ENCODE data around the gene LGALS7. TPM values are rescaled to one million over a fixed set of nuclear protein-coding genes. Genes with fewer than 3 reads are reported as not detected.
"Not testable (repeated sequence)": the region's sequence is repeated elsewhere in the genome, so short reads cannot be mapped to it uniquely, and the experiment has no call there.

Gene LGALS7
- total RNA-seq, 1 donor: not detected

DNA sequence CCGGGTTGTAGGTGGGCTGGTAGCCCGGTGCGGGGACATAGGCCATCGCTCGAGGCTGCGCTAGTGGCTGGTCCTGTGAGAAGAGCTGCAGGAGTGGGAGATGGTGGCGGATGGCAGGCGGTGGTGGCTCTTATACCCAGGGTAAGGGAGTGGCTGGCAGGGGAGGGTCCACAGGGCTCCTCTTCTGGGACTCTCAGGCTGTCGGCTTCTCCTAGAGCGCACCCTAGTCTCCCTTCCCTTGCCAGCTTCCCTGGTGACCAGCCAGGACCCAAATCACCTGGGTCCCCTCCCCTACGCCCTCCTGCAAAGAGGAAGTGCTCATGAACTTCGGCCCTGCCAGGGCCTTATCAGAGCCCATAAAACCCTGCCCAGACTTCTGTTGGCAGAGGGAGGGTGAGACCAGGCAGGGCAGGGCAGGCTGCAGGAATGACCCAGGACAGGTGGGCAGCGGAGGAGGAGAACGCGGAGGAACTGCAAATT is 39.6 kb upstream of the LGALS7 start, which contains the start of gene LGALS4:
Gene LGALS4 (minus strand): TSS at position 105 of the 480 bp plus-strand sequence. CDS start 59 bp downstream, at position 46.
- Histone ChIP-seq H3K4me2 (ENCODE audit: insufficient read depth, low read length) (no peak within 1 kb of the TSS), H2AFZ (ENCODE audit: low read length) (no peak within 1 kb of the TSS), H3K36me3 (ENCODE audit: insufficient read depth, low read length) (no peaks in the 10 kb centered on the region), H3K27ac (ENCODE audit: low read depth, low read length) (no peak within 1 kb of the TSS), H3K4me1 (ENCODE audit: insufficient read depth, low read length) (no peaks in the 10 kb centered on the region), H3K9me3 (ENCODE audit: low read depth, low read length) (no peaks in the 10 kb centered on the region), H3K79me2 (ENCODE audit: insufficient read depth, low read length) (no peaks in the 10 kb centered on the region), H3K4me3 (ENCODE audit: insufficient read depth, low read length) (no peak within 1 kb of the TSS), H3K27me3 (ENCODE audit: insufficient read depth, low read length) (no peaks in the 10 kb centered on the region), H4K20me1 (ENCODE audit: insufficient read depth, low read length) (no peaks in the 10 kb centered on the region)
- TF ChIP-seq, protein P1, sequence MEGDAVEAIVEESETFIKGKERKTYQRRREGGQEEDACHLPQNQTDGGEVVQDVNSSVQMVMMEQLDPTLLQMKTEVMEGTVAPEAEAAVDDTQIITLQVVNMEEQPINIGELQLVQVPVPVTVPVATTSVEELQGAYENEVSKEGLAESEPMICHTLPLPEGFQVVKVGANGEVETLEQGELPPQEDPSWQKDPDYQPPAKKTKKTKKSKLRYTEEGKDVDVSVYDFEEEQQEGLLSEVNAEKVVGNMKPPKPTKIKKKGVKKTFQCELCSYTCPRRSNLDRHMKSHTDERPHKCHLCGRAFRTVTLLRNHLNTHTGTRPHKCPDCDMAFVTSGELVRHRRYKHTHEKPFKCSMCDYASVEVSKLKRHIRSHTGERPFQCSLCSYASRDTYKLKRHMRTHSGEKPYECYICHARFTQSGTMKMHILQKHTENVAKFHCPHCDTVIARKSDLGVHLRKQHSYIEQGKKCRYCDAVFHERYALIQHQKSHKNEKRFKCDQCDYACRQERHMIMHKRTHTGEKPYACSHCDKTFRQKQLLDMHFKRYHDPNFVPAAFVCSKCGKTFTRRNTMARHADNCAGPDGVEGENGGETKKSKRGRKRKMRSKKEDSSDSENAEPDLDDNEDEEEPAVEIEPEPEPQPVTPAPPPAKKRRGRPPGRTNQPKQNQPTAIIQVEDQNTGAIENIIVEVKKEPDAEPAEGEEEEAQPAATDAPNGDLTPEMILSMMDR (IDR thresholded peaks at IDR 0.05; ENCODE audit: extremely low read depth, low read depth, low read length): no peak
- DNase-seq (ENCODE audit: insufficient read length, low spot score, missing footprints): peak; percentile 72

DNA sequence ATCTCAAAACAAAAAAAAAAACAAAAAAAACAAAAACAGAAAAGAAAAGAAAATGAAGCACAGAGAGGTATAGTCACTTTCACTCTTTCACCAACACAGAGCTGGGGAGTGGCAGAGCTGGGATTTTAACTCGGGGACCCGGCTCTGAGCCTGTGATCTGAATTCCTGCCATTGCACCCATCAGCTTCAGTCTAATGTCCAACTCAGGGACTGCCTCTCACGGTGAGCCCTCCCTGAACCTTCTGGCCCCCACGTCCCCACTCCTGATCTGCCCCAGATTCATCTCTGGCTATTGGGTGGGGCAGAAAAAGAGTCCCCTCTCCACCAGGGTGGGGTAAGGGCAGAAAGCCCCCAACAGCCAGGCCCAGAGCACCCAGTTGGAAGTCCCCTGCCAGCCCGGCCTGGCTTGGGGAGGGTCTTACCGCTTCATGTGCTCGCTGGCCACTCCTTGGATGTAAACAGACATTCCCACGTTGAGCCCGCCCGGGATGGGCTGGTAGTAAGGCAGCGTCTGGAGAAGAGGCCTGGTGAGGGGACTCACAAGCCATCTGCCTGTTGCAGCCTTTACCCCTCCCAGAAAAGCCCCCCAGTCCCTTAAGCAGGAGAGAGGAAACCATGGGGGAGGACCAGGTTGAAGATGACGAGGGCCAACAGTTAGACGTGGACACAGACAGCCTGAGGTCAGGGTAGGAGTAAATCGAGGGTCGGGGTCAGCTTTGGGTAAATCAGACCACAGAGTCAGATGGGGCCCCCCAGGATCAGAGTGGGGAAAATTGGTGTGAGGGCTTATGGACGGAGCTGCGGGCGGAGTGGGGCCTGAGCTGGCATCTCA is 38.9 kb upstream of the LGALS7 start:
- no peaks in the 10 kb centered on the region for H3K9me3 ChIP-seq (ENCODE audit: low read depth, low read length)
- peak; percentile 68 for DNase-seq (ENCODE audit: insufficient read length, low spot score, missing footprints)
- H3K36me3 ChIP-seq (ENCODE audit: insufficient read depth, low read length): no peaks in the 10 kb centered on the region
- H3K27ac ChIP-seq (ENCODE audit: low read depth, low read length): no peak overlapping the region
- H2AFZ ChIP-seq (ENCODE audit: low read length): no peak overlapping the region
- H3K79me2 ChIP-seq (ENCODE audit: insufficient read depth, low read length): no peaks in the 10 kb centered on the region
- TF ChIP-seq, protein P1 (IDR thresholded peaks at IDR 0.05; ENCODE audit: extremely low read depth, low read depth, low read length): no peak
- H3K4me3 ChIP-seq (ENCODE audit: insufficient read depth, low read length): no peak overlapping the region
- H3K4me2 ChIP-seq (ENCODE audit: insufficient read depth, low read length): no peak overlapping the region
- H3K27me3 ChIP-seq (ENCODE audit: insufficient read depth, low read length): no peaks in the 10 kb centered on the region
- no peaks in the 10 kb centered on the region for H4K20me1 ChIP-seq (ENCODE audit: insufficient read depth, low read length)
- H3K4me1 ChIP-seq (ENCODE audit: insufficient read depth, low read length): no peaks in the 10 kb centered on the region

DNA sequence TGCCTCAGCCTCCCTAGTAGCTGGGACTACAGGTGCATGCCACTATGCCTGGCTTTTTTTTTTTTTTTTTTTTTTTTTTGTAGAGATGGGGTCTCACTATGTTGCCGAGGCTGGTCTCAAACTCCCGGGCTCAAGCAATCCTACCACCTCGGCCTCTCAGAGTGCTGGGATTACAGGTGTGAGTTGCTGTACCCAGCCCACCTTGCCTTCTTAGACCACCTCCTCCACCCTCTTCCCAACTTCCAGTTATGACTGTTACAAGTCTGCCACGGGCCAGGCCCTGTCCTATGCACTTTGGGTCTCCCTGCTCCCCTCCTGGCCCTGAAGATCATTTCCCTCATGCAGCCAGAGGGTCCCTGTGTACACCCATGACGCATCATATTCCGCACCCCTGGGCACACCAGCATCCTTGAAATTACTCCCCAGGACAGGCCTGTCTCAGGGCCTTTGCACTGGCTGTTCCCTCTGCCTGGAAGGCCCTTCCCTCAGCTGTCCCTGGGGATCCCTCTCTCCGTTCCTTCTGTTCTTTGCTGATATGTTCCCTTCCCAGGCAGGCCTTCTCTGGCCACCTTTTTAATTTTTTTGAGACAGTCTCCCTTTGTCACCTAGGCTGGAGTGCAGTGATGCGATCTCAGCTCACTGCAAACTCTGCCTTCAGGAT is 36.4 kb upstream of the LGALS7 start:
- H3K4me2 ChIP-seq (ENCODE audit: insufficient read depth, low read length): no peak overlapping the region
- DNase-seq (ENCODE audit: insufficient read length, low spot score, missing footprints): peak; percentile 38
- H3K79me2 ChIP-seq (ENCODE audit: insufficient read depth, low read length): no peaks in the 10 kb centered on the region
- H3K9me3 ChIP-seq (ENCODE audit: low read depth, low read length): no peaks in the 10 kb centered on the region
- TF ChIP-seq, protein P1 (IDR thresholded peaks at IDR 0.05; ENCODE audit: extremely low read depth, low read depth, low read length): no peak
- no peak overlapping the region for H3K4me3 ChIP-seq (ENCODE audit: insufficient read depth, low read length)
- no peak overlapping the region for H2AFZ ChIP-seq (ENCODE audit: low read length)
- no peaks in the 10 kb centered on the region for H3K4me1 ChIP-seq (ENCODE audit: insufficient read depth, low read length)
- H3K36me3 ChIP-seq (ENCODE audit: insufficient read depth, low read length): no peaks in the 10 kb centered on the region
- no peaks in the 10 kb centered on the region for H3K27me3 ChIP-seq (ENCODE audit: insufficient read depth, low read length)
- H4K20me1 ChIP-seq (ENCODE audit: insufficient read depth, low read length): no peaks in the 10 kb centered on the region
- no peak overlapping the region for H3K27ac ChIP-seq (ENCODE audit: low read depth, low read length)

DNA sequence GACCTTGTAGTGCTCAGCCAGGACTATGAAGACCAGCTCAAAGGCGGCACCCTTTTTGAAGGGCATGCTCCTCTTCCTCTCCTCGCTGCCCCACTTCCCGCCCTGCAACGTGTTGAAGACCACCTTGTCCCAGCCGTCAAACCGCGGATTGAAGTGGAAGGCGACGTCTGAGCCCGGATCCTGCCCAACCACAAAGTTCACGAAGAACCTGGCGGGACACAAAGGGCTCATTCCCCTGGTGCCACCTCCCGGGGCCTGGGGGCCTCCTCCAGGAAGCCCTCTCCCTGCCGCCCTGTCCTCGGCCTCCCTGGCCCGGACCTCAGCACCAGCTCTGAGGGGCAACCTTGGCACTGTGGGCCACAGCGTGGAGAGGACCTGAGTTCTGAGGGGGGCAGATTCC is 35.4 kb upstream of the LGALS7 start:
- H3K27me3 ChIP-seq (ENCODE audit: insufficient read depth, low read length): no peaks in the 10 kb centered on the region
- no peaks in the 10 kb centered on the region for H4K20me1 ChIP-seq (ENCODE audit: insufficient read depth, low read length)
- no peak overlapping the region for H2AFZ ChIP-seq (ENCODE audit: low read length)
- no peaks in the 10 kb centered on the region for H3K4me1 ChIP-seq (ENCODE audit: insufficient read depth, low read length)
- no peak overlapping the region for H3K27ac ChIP-seq (ENCODE audit: low read depth, low read length)
- no peak overlapping the region for H3K4me2 ChIP-seq (ENCODE audit: insufficient read depth, low read length)
- H3K79me2 ChIP-seq (ENCODE audit: insufficient read depth, low read length): no peaks in the 10 kb centered on the region
- no peak overlapping the region for H3K4me3 ChIP-seq (ENCODE audit: insufficient read depth, low read length)
- no peaks in the 10 kb centered on the region for H3K9me3 ChIP-seq (ENCODE audit: low read depth, low read length)
- TF ChIP-seq, protein P1 (IDR thresholded peaks at IDR 0.05; ENCODE audit: extremely low read depth, low read depth, low read length): no peak
- H3K36me3 ChIP-seq (ENCODE audit: insufficient read depth, low read length): no peaks in the 10 kb centered on the region
- DNase-seq (ENCODE audit: insufficient read length, low spot score, missing footprints): peak; percentile 39

DNA sequence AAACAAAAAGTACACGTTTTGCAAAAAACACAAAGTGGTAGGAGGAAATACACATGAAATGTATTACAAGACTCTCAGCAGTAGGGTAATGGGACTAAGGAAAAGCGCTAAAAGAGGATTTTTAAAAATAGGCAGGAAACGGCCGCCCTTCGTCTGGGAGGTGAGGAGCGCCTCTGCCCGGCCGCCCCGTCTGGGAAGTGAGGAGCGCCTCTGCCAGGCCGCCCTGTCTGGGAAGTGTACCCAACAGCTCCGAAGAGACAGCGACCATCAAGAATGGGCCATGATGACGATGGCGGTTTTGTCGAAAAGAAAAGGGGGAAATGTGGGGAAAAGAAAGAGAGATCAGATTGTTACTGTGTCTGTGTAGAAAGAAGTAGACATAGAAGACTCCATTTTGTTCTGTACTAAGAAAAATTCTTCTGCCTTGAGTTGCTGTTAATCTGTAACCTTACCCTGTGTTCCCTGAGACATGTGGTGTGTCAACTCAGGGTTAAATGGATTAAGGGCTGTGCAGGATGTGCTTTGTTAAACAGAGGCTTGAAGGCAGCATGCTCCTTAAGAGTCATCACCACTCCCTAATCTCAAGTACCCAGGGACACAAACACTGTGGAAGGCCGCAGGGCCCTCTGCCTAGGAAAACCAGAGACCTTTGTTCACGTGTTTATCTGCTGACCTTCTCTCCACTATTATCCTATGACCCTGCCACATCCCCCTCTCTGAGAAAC is 34.2 kb upstream of the LGALS7 start:
- peak; percentile 13 for DNase-seq (ENCODE audit: insufficient read length, low spot score, missing footprints)
- not testable (repeated sequence) for H3K36me3 ChIP-seq (ENCODE audit: insufficient read depth, low read length); H2AFZ ChIP-seq (ENCODE audit: low read length); H3K79me2 ChIP-seq (ENCODE audit: insufficient read depth, low read length); H3K4me2 ChIP-seq (ENCODE audit: insufficient read depth, low read length); H4K20me1 ChIP-seq (ENCODE audit: insufficient read depth, low read length); H3K9me3 ChIP-seq (ENCODE audit: low read depth, low read length); H3K27me3 ChIP-seq (ENCODE audit: insufficient read depth, low read length); H3K4me3 ChIP-seq (ENCODE audit: insufficient read depth, low read length); H3K4me1 ChIP-seq (ENCODE audit: insufficient read depth, low read length); H3K27ac ChIP-seq (ENCODE audit: low read depth, low read length)
